Cardiac muscle cell (in vitro differentiated cells and primary cell): ENCODE results near the gene SRP9. TPM values are rescaled to one million over a fixed set of nuclear protein-coding genes. Genes with fewer than 3 reads are reported as not detected.

ENCODE experiments used
- DNase-seq, 2 donors: peaks; one replicate each; pipeline versions ENCODE4 v3.0.0 to v3.0.0-alpha.2; 2010 to 2017; ENCODE audit warnings: low read depth in 1 of 2, low spot score in 1 of 2
- H3K27ac ChIP-seq: fragments of 200-600 bp; sonication (generic); 2 replicates; pipeline ENCODE4 v1.5.1; 2016
- H3K27me3 ChIP-seq: fragments of 200-600 bp; sonication (generic); 2 replicates; pipeline ENCODE4 v1.6.0; 2016; ENCODE audit warnings: control low read depth
- H3K36me3 ChIP-seq: fragments of 200-600 bp; sonication (generic); 2 replicates; pipeline ENCODE4 v1.5.1; 2016; ENCODE audit warnings: control low read depth
- H3K4me1 ChIP-seq: fragments of 200-600 bp; sonication (generic); 2 replicates; pipeline ENCODE4 v1.8.1; 2017; ENCODE audit warnings: low read depth, mild to moderate bottlenecking, mixed run types
- H3K4me3 ChIP-seq: fragments of 200-600 bp; sonication (generic); 2 replicates; pipeline ENCODE4 v1.5.1; 2016; ENCODE audit warnings: mild to moderate bottlenecking
- H3K9me3 ChIP-seq: fragments of 200-600 bp; sonication (generic); 2 replicates; pipeline ENCODE4 v1.5.1; 2017; ENCODE audit warnings: low read depth, mild to moderate bottlenecking, control low read depth
- polyA plus RNA-seq: library from polyadenylated mRNA; unstranded; fragments of >200 nt; fragmentation: Nextera tagmentation; extraction: Ambion mirVana; gene quantifications from 2 replicates; pipeline ENCODE4 v1.2.1, GENCODE V29; 2016
- total RNA-seq: library from RNA; depleted of rRNA; stranded (reverse); fragments of >200 nt; gene quantifications from 2 replicates; pipeline ENCODE4 v1.2.3, GENCODE V29; 2016
- TF ChIP-seq, protein P1 (sequence below): IDR thresholded peaks from 2 replicates; pipeline ENCODE4 v1.5.1; 2012; ENCODE audit warnings: low read depth, mild to moderate bottlenecking, low read length

SRP9 gene
- total and polyA plus RNA-seq, 2 experiments from 2014 or later: 167 to 466 TPM

DNA sequence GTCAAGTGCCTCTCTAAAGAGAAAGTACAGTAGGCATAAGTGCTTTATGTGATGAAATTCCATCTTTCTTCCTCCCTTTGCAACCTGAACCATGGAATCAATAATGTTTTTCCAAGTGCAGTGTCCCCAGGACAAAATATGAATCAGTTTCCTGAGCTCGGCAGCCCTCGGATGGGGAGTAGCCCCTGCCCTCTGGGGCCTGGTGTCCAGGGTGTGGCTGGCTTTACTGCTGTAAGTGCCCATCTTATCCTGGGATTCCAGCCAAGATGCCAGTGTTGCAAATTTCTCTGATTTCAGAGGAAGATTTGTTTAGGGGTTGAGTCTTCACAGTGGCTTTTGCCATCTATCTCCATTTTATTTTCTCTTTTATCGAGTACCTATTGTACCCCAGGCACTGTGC is 40.5 kb upstream of the SRP9 start:
- no peaks in the 10 kb centered on the region for H3K27me3 ChIP-seq
- H3K36me3 ChIP-seq: no peaks in the 10 kb centered on the region
- TF ChIP-seq, protein P1, sequence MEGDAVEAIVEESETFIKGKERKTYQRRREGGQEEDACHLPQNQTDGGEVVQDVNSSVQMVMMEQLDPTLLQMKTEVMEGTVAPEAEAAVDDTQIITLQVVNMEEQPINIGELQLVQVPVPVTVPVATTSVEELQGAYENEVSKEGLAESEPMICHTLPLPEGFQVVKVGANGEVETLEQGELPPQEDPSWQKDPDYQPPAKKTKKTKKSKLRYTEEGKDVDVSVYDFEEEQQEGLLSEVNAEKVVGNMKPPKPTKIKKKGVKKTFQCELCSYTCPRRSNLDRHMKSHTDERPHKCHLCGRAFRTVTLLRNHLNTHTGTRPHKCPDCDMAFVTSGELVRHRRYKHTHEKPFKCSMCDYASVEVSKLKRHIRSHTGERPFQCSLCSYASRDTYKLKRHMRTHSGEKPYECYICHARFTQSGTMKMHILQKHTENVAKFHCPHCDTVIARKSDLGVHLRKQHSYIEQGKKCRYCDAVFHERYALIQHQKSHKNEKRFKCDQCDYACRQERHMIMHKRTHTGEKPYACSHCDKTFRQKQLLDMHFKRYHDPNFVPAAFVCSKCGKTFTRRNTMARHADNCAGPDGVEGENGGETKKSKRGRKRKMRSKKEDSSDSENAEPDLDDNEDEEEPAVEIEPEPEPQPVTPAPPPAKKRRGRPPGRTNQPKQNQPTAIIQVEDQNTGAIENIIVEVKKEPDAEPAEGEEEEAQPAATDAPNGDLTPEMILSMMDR: no peak
- H3K9me3 ChIP-seq: no peaks in the 10 kb centered on the region
- no peak overlapping the region for H3K27ac ChIP-seq
- no peak for DNase-seq
- no peak overlapping the region for H3K4me3 ChIP-seq
- peaks cover 12% of the 10 kb centered on the region for H3K4me1 ChIP-seq

DNA sequence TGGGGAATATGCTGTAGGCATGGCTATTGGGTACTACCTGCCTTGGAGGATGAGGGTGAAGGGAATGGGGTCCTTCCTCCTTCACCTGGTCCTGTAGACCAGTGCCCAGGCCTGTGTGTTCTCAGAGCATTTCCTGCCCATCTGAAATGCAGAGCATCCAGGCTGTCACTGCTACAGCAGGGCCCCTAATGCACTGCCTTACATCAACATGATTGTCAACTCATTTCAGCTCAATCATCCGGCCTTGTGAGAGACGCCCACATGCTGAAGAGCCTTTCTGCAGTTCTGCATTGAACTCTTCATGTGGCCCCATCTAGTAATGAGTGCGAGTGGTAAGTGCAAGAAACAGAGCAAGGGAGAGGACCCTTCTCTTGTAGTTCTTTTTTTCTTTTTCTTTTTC is 39.8 kb upstream of the SRP9 start:
- no peak overlapping the region for H3K27ac ChIP-seq

DNA sequence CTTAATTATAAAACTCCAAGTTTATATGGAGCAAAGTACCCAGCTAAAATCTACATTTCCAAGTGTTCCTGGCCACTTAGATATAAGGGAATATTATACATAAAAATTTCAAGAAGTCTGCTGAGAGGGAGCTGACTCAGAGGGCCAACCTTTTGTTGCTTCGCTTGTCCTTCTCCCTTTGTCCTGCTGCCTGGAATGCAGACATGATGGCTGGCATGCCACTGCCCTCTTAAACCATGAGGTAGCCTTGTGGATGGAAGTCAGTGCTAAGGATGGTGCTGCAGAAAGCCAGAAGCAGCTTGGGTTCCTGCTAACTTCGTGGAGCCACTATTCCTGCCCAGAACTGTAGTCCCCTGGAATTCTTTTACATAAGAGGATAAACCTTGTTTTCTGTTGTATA is 38.9 kb upstream of the SRP9 start:
- peaks cover 12% of the 10 kb centered on the region for H3K4me1 ChIP-seq
- no peak overlapping the region for H3K4me3 ChIP-seq
- DNase-seq: no peak
- H3K27me3 ChIP-seq: no peaks in the 10 kb centered on the region
- no peaks in the 10 kb centered on the region for H3K36me3 ChIP-seq
- H3K9me3 ChIP-seq: no peaks in the 10 kb centered on the region
- H3K27ac ChIP-seq: no peak overlapping the region
- TF ChIP-seq, protein P1: no peak

More for the DNA sequence above, 39.8 kb upstream of the SRP9 start:
- peaks cover 12% of the 10 kb centered on the region for H3K4me1 ChIP-seq
- H3K27me3 ChIP-seq: no peaks in the 10 kb centered on the region
- H3K36me3 ChIP-seq: no peaks in the 10 kb centered on the region
- H3K4me3 ChIP-seq: no peak overlapping the region
- DNase-seq: no peak
- TF ChIP-seq, protein P1: no peak
- H3K9me3 ChIP-seq: no peaks in the 10 kb centered on the region

DNA sequence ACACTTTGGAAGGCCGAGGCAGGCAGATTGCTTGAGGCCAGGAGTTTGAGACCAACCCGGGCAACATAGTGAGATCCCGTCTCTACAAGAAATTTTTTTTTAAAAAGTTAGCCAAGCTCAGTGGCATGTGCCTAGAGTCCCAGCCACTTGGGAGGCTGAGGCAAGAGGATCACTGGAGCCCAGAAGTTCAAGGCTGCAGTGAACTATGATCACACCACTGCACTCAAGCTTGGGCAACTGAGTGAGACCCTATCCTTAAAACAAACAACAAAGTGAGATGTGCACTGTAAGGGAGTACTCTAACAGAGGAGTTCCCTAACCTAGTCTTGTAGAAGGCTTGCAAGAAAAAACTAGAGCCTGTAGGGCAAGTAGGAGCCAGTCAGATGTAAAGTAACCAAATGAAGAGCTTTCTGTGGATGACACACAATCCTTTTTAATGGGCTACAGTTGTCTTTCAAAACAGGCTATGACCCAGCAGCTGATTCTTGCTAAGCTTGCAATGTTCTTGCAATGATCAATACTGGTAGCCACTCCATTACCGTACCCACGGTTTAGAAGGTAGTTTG is 38.0 kb upstream of the SRP9 start:
- Histone ChIP-seq H3K4me1 (peaks cover 12% of the 10 kb centered on the region), H3K9me3 (no peaks in the 10 kb centered on the region), H3K36me3 (no peaks in the 10 kb centered on the region), H3K4me3 (no peak overlapping the region), H3K27ac (no peak overlapping the region), H3K27me3 (no peaks in the 10 kb centered on the region)
- TF ChIP-seq, protein P1: no peak
- DNase-seq: no peak

DNA sequence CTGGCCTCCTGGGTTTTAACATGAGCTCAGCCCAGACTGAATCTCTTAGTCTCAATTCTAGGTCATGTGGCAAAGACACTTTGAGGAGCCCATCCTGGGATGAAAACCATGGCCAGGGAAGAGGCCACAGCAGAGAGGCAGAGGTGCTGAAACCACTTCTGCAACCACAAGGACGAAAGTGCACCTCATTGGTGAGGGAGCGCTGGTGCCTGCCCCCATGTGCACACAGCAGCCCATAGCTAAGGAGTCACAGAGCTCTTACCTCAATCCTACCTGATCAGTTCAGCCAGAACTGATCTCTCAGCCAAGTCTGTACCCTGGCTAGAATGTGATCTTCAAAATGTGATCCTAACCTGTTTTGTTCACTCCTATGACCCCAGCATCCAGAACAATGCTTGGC is 32.9 kb upstream of the SRP9 start:
- no peaks in the 10 kb centered on the region for H3K4me1 ChIP-seq
- DNase-seq: no peak
- no peak overlapping the region for H3K27ac ChIP-seq
- H3K9me3 ChIP-seq: no peaks in the 10 kb centered on the region
- H3K4me3 ChIP-seq: no peak overlapping the region
- H3K27me3 ChIP-seq: no peaks in the 10 kb centered on the region
- TF ChIP-seq, protein P1: no peak
- H3K36me3 ChIP-seq: no peaks in the 10 kb centered on the region
